GM06990 (cell line): ENCODE measurements around the gene CPEB1.

Experiments
- DNase-seq: peaks from one replicate; pipeline ENCODE4 v3.0.0-alpha.2; 2011; ENCODE audit not compliant: insufficient read length; ENCODE audit errors: extremely low read depth
- H3K27me3 ChIP-seq: replicated peaks from 2 replicates; pipeline ENCODE4 v1.6.0; 2011; ENCODE audit warnings: low read length; ENCODE audit not compliant: control insufficient read depth, insufficient read depth
- H3K36me3 ChIP-seq: 2 replicates; pipeline ENCODE4 v1.5.1; 2011; ENCODE audit warnings: low read length; ENCODE audit not compliant: control insufficient read depth, insufficient read depth
- H3K4me3 ChIP-seq: replicated peaks from 2 replicates; pipeline ENCODE4 v1.5.1; 2011; ENCODE audit warnings: low read depth, mild to moderate bottlenecking, control low read depth, low read length
- TF ChIP-seq, protein P1 (sequence below): IDR thresholded peaks from 2 replicates; pipeline ENCODE4 v1.5.1; 2011; ENCODE audit warnings: low read length, control low read depth, mild to moderate bottlenecking, inconsistent platforms; ENCODE audit not compliant: insufficient read depth, poor library complexity, severe bottlenecking

The CPEB1 gene

DNA sequence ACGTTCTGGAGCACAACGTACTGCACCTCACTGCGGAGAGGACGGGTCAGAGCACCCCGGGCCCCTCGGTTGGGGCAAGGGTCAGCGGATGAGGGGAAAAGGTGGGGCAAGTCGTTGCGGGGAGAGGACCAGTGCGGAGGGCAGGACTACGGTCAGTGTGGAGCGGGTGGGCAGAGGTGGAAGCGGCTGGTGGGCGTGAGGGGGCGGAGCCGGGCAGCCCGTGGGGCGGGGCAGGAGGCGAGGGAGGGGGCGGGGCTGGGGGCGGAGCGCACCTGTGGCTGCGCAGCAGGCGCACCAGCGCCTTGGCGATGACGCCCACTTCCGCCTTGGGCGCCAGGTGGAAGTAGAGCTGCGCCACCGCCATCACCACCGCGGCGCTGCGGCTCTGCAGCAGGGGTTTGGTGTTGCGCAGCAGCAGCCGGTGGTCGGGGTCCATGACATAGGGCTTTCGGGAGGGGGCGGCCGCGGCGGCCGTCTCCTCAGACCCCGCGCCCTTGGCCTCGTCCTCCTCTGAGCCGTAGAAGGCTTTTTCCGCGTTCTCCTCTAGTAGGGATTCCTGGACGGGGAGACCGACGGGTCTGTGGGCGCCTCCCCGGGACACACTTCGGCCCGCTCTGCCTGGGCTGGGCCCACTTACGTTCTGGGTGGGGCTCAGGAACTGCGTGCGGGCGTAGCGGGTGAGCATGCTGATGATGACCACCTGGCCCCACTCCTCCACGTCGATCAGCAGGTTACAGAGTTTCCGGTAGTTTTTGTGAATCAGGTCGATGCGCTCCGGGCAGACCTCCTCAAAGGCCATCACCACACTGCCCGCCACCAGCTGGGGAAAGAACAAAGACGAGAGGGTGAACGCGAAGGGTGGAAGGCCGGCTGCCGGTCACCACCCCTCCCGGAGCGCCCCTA is 33.3 kb upstream of the CPEB1 start:
- peak; percentile 77 for DNase-seq
- Histone ChIP-seq H3K36me3 (no peaks in the 10 kb centered on the region), H3K27me3 (no peaks in the 10 kb centered on the region; the same call in 1 of the 2 replicates), H3K4me3 (peak overlapping the region; percentile 78)
- TF ChIP-seq, protein P1, sequence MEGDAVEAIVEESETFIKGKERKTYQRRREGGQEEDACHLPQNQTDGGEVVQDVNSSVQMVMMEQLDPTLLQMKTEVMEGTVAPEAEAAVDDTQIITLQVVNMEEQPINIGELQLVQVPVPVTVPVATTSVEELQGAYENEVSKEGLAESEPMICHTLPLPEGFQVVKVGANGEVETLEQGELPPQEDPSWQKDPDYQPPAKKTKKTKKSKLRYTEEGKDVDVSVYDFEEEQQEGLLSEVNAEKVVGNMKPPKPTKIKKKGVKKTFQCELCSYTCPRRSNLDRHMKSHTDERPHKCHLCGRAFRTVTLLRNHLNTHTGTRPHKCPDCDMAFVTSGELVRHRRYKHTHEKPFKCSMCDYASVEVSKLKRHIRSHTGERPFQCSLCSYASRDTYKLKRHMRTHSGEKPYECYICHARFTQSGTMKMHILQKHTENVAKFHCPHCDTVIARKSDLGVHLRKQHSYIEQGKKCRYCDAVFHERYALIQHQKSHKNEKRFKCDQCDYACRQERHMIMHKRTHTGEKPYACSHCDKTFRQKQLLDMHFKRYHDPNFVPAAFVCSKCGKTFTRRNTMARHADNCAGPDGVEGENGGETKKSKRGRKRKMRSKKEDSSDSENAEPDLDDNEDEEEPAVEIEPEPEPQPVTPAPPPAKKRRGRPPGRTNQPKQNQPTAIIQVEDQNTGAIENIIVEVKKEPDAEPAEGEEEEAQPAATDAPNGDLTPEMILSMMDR = peak; percentile 49

DNA sequence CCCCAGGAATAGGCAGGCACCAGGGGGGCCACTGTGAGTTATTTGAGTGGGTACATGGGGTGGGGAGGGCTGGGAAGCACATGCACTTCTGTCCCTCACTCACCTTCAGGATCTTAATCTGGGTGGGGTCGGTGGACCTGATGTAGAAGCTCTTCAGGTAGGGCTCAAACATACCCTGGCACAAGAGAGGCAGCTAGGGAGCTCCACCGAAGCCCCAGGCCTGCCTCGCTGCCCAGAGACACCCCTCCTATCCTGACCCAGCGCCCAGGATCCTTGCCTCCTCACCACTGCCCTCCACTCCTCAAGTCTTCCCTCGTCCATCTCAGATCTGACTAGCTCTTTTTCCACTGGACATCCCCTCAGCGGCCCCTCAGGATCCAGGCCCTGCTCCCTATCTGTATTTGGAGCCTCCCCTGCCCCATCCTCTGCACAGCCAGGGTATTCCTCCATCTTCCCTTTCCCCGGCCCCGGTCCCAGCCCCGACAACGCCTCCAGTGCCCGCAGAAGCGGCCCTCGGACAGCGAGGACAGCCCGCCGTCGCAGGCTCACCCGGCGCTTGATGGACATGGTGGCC is 32.5 kb upstream of the CPEB1 start:
- no peaks in the 10 kb centered on the region for H3K36me3 ChIP-seq
- no peak for DNase-seq
- H3K27me3 ChIP-seq = no peaks in the 10 kb centered on the region; the same call in 1 of the 2 replicates
- TF ChIP-seq, protein P1 = no peak
- peak overlapping the region; percentile 78 for H3K4me3 ChIP-seq

DNA sequence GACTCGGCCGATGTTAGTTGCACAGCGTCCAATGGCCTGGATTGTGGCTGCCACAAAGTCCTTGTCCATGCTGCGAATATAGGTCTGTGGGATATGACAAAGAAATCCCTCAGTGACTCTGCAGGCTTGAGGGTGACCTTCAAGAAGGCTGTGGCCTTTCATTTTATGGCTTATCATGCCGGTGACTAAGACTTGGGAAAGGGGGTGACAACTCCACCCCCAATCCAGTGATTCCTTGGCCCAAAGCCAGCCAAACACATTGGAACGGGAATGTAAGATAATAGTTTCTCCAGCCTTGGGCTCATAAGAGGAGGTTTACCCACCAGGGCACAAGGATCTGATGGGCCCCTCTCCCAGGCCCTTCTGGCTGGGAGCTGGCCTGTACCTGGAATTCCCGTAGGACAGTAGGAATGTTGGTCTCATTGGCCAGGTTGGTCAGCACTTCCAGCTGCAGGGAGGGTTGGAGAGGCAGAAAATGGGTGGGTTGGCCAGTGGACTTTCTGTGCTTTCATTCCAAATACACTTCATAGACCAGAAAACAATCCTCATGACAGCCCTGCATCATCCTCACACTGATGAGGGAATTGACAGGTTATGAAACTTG is 30.7 kb upstream of the CPEB1 start:
- no peak overlapping the region for H3K4me3 ChIP-seq
- no peak for DNase-seq
- H3K27me3 ChIP-seq = no peaks in the 10 kb centered on the region; the same call in 1 of the 2 replicates
- H3K36me3 ChIP-seq = no peaks in the 10 kb centered on the region
- TF ChIP-seq, protein P1 = no peak

DNA sequence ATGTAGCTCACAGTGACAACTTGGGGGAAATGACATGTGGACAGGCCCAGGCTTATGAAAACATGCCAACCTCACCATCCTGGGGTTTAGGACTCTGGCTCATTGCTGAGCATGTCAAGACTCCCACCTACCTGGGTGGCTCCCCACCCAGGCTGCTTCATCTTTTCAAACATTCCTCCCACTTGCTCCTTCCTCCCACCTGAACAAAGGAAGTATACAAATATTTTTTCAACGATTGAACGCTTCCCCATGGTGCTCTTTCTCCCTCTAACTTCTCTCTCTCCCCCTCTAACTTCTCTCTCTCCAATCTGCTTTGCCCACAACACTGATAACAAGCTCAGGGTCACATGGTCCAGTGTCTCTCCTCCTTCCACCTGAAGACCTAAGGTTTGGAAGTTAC is 27.7 kb upstream of the CPEB1 start:
- no peak for DNase-seq
- H3K4me3 ChIP-seq = no peak overlapping the region
- no peaks in the 10 kb centered on the region; the same call in 1 of the 2 replicates for H3K27me3 ChIP-seq
- TF ChIP-seq, protein P1 = no peak
- H3K36me3 ChIP-seq = no peaks in the 10 kb centered on the region

DNA sequence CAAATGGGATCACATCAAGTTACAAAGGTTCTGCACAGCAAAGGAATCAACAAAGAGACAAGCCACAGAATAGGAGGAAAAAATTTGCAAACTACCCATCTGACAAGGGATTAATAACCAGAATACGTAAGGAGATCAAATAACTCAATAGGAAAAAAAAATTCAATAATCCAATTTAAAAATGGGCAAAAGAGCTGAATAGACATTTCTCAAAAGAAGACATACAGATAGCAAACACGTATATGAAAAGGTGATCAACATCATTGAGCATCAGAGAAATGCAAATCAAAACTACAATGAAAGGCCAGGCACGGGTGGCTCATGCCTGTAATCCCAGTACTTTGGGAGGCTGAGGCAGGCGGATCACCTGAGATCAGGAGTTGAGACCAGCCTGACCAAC is 23.5 kb upstream of the CPEB1 start:
- DNase-seq = no peak
- Histone ChIP-seq H3K27me3 (no peaks in the 10 kb centered on the region), H3K36me3 (no peaks in the 10 kb centered on the region), H3K4me3 (no peak overlapping the region)
- TF ChIP-seq, protein P1 = no peak
